B cell (primary cell): ENCODE measurements around the gene PLPPR3.

Experiments used
- EZH2 ChIP-seq: IDR thresholded peaks from 2 replicates; pipeline ENCODE4 v1.6.1; 2012; ENCODE audit warnings: borderline replicate concordance, low read depth, mild to moderate bottlenecking, moderate library complexity, low read length; ENCODE audit not compliant: insufficient read depth, poor library complexity, severe bottlenecking
- TF ChIP-seq, protein P1 (sequence below): fragments of 200-600 bp; IDR thresholded peaks from one replicate; pipeline ENCODE4 v1.8.0; 2022; ENCODE audit warnings: antibody characterized with exemption, mild to moderate bottlenecking

- TF ChIP-seq, protein P1, sequence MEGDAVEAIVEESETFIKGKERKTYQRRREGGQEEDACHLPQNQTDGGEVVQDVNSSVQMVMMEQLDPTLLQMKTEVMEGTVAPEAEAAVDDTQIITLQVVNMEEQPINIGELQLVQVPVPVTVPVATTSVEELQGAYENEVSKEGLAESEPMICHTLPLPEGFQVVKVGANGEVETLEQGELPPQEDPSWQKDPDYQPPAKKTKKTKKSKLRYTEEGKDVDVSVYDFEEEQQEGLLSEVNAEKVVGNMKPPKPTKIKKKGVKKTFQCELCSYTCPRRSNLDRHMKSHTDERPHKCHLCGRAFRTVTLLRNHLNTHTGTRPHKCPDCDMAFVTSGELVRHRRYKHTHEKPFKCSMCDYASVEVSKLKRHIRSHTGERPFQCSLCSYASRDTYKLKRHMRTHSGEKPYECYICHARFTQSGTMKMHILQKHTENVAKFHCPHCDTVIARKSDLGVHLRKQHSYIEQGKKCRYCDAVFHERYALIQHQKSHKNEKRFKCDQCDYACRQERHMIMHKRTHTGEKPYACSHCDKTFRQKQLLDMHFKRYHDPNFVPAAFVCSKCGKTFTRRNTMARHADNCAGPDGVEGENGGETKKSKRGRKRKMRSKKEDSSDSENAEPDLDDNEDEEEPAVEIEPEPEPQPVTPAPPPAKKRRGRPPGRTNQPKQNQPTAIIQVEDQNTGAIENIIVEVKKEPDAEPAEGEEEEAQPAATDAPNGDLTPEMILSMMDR, result no peak
- TF ChIP-seq EZH2, result no peak
Observed at GRCh38 chr19:806815-807421, 14.8 kb downstream of the PLPPR3 start.
